SK-N-MC (cell line): ENCODE results near the gene MYPN.

ENCODE experiments used
- EZH2 ChIP-seq: fragments of 200-600 bp; sonication (generic); IDR thresholded peaks from one replicate; pipeline ENCODE4 v1.6.1; 2017; ENCODE audit warnings: antibody characterized with exemption
- POLR2AphosphoS5 ChIP-seq: IDR thresholded peaks from 2 replicates; pipeline ENCODE4 v1.6.1; 2012; ENCODE audit warnings: mild to moderate bottlenecking, low read depth, low read length, borderline replicate concordance

GRCh38 chr10:68249297-68249696 lies 140.0 kb downstream of the MYPN start:
- TF ChIP-seq EZH2: no peak
- TF ChIP-seq POLR2AphosphoS5: no peak
